ENCODE results near the gene SNED1. TPM values are rescaled to one million over a fixed set of nuclear protein-coding genes. Genes with fewer than 3 reads are reported as not detected.

Gene SNED1
- total RNA-seq, 1 experiment from 2014 or later = not detected

DNA sequence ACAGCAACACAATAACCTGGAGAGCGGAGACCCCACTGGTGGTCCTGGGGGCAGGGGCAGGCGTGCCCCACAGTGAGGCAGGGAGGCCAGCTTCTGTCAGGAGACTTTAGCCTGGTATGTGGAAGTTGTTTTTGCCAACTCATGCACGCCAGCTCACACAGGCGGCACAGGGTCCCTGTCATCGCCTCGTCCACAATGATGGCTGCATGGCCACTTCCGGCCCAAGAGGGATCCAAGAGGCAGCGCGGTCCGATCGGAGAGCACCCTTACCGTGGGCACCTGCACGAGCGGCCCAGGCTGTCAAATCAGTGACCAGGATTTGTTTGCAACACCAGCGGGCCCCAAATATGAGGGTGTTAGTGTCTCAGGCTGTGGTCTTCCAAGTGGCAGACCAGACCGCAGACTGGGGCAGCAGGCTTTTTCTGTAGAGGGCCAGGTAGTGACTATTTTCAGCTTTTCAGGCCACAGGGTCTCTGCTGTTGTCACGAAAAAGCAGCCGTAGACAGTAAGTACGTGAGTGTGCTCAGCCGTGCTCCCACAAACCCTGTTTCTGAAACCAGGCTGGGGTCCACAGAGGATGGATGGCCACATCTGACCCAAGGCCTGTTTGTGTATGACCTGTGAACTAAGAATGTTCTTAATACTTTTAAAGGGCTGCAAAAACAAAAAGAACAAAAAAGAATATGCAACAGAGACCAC is 21.2 kb downstream of the SNED1 start:
- Histone ChIP-seq H3K4me3 (ENCODE audit: low read depth, low read length) (no peak overlapping the region), H3K4me1 (no peaks in the 10 kb centered on the region), H3K36me3 (ENCODE audit: control insufficient read depth, insufficient read depth, low read length) (no peaks in the 10 kb centered on the region), H3K9me3 (no peaks in the 10 kb centered on the region), H3K27me3 (replicated peaks; ENCODE audit: control insufficient read depth, insufficient read depth, low read length) (no peaks in the 10 kb centered on the region)
- DNase-seq = no peak
- POLR2A ChIA-PET = no interaction called here
- TF ChIP-seq, protein P1, sequence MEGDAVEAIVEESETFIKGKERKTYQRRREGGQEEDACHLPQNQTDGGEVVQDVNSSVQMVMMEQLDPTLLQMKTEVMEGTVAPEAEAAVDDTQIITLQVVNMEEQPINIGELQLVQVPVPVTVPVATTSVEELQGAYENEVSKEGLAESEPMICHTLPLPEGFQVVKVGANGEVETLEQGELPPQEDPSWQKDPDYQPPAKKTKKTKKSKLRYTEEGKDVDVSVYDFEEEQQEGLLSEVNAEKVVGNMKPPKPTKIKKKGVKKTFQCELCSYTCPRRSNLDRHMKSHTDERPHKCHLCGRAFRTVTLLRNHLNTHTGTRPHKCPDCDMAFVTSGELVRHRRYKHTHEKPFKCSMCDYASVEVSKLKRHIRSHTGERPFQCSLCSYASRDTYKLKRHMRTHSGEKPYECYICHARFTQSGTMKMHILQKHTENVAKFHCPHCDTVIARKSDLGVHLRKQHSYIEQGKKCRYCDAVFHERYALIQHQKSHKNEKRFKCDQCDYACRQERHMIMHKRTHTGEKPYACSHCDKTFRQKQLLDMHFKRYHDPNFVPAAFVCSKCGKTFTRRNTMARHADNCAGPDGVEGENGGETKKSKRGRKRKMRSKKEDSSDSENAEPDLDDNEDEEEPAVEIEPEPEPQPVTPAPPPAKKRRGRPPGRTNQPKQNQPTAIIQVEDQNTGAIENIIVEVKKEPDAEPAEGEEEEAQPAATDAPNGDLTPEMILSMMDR (IDR thresholded peaks at IDR 0.05; ENCODE audit: insufficient read depth in 1 of 2, low read depth in 1 of 2, low read length in 1 of 2, severe bottlenecking in 1 of 2, unreplicated experiment in 1 of 2) = no peak
- H3K4me1 Mint-ChIP-seq (ENCODE audit: low read depth, unreplicated experiment) = no peaks in the 10 kb centered on the region
- H3K4me3 Mint-ChIP-seq (ENCODE audit: unreplicated experiment) = no peak overlapping the region
- H3K27me3 Mint-ChIP-seq (ENCODE audit: insufficient read depth, unreplicated experiment) = no peaks in the 10 kb centered on the region
- no peaks in the 10 kb centered on the region for H3K9me3 Mint-ChIP-seq (ENCODE audit: unreplicated experiment)
- no peaks in the 10 kb centered on the region for H3K36me3 Mint-ChIP-seq (ENCODE audit: insufficient read depth, unreplicated experiment)
- H3K27ac Mint-ChIP-seq (ENCODE audit: unreplicated experiment) = no peak overlapping the region
- CTCF ChIA-PET = no interaction called here
- no TSS peak for BruUV-seq (replicated peaks)
- intact Hi-C loops (cut with micrococcal nuclease; ENCODE audit: unreplicated experiment) = no loop called here

DNA sequence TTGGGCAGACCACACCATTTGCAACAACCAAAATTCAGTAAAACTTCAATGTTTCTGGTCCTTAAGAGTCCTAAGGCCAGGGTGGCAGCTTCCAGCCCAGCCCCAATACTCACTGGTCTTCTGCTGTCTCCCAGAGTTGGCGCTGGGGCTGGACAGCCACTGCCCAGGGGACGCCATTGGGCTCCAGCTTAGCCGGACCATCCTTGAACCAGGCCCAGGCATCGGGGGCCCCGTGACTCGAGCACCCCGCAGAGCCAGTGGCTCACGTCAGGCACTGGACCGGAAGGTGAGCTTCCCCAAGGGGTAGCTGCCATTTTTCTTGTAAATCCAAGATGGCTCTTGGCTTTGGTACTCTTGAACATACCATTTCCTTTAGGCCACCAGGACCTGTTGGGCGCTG is 21.8 kb downstream of the SNED1 start:
- BruUV-seq (replicated peaks) = no TSS peak
- no peak for DNase-seq
- H3K36me3 Mint-ChIP-seq (ENCODE audit: insufficient read depth, unreplicated experiment) = no peaks in the 10 kb centered on the region
- Histone ChIP-seq H3K27me3 (replicated peaks; ENCODE audit: control insufficient read depth, insufficient read depth, low read length) (no peaks in the 10 kb centered on the region), H3K36me3 (ENCODE audit: control insufficient read depth, insufficient read depth, low read length) (no peaks in the 10 kb centered on the region), H3K4me1 (no peaks in the 10 kb centered on the region), H3K9me3 (peaks cover 3% of the 10 kb centered on the region), H3K4me3 (ENCODE audit: low read depth, low read length) (no peak overlapping the region)
- H3K4me3 Mint-ChIP-seq (ENCODE audit: unreplicated experiment) = no peak overlapping the region
- TF ChIP-seq, protein P1 (IDR thresholded peaks at IDR 0.05; ENCODE audit: insufficient read depth in 1 of 2, low read depth in 1 of 2, low read length in 1 of 2, severe bottlenecking in 1 of 2, unreplicated experiment in 1 of 2) = no peak
- no peaks in the 10 kb centered on the region for H3K4me1 Mint-ChIP-seq (ENCODE audit: low read depth, unreplicated experiment)
- POLR2A ChIA-PET = no interaction called here
- CTCF ChIA-PET = no interaction called here
- H3K27me3 Mint-ChIP-seq (ENCODE audit: insufficient read depth, unreplicated experiment) = no peaks in the 10 kb centered on the region
- intact Hi-C loops (cut with micrococcal nuclease; ENCODE audit: unreplicated experiment) = no loop called here
- no peak overlapping the region for H3K27ac Mint-ChIP-seq (ENCODE audit: unreplicated experiment)
- peaks cover 1% of the 10 kb centered on the region for H3K9me3 Mint-ChIP-seq (ENCODE audit: unreplicated experiment)

DNA sequence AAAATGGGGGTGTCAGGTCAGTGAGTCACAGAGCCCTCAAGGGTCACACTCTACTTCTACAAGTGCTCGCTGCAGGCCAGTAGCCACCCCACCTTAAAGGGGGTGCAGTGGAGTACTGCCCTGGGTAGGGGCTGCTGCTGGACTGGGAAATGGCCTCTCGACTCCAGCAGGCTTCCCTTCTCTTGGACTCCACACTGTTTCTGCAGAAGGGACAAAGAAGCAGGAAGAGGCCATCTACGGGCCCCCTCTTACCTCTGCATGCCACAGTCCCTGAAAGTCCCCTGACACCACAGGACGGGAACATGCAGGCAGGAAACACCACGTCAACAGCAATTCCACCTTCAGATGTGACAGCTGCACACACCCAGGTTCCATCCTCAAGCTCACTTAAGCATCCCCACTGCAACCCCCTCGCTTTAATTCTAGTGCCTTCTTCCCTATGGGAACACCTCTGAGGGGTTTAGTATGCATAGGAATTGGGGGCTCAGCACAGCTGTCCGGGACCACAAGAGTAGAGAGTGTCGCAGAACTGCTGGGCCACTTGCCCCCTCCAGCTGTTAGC is 22.3 kb downstream of the SNED1 start:
- Mint-ChIP-seq H3K4me1 (ENCODE audit: low read depth, unreplicated experiment) (no peaks in the 10 kb centered on the region), H3K27me3 (ENCODE audit: insufficient read depth, unreplicated experiment) (no peaks in the 10 kb centered on the region), H3K27ac (ENCODE audit: unreplicated experiment) (no peak overlapping the region), H3K9me3 (ENCODE audit: unreplicated experiment) (peaks cover 6% of the 10 kb centered on the region), H3K36me3 (ENCODE audit: insufficient read depth, unreplicated experiment) (no peaks in the 10 kb centered on the region), H3K4me3 (ENCODE audit: unreplicated experiment) (no peak overlapping the region)
- ChIA-PET POLR2A (no interaction called here), CTCF (no interaction called here)
- H3K36me3 ChIP-seq (ENCODE audit: control insufficient read depth, insufficient read depth, low read length) = no peaks in the 10 kb centered on the region
- TF ChIP-seq, protein P1 (IDR thresholded peaks at IDR 0.05; ENCODE audit: insufficient read depth in 1 of 2, low read depth in 1 of 2, low read length in 1 of 2, severe bottlenecking in 1 of 2, unreplicated experiment in 1 of 2) = no peak
- no TSS peak for BruUV-seq (replicated peaks)
- no peaks in the 10 kb centered on the region for H3K4me1 ChIP-seq
- H3K27me3 ChIP-seq (replicated peaks; ENCODE audit: control insufficient read depth, insufficient read depth, low read length) = no peaks in the 10 kb centered on the region
- intact Hi-C loops (cut with micrococcal nuclease; ENCODE audit: unreplicated experiment) = no loop called here
- H3K9me3 ChIP-seq = peaks cover 8% of the 10 kb centered on the region
- DNase-seq = no peak
- H3K4me3 ChIP-seq (ENCODE audit: low read depth, low read length) = no peak overlapping the region
